Gastroesophageal sphincter (tissue), 4 donors: ENCODE results near the gene ZPBP2. TPM values are rescaled to one million over a fixed set of nuclear protein-coding genes. Genes with fewer than 3 reads are reported as not detected.

Source experiments
- ATAC-seq: fragments of 150-250 bp; one replicate; pipeline ENCODE4 v1.9.1; 2016; ENCODE audit warnings: mild to moderate bottlenecking, moderate library complexity
- H3K27ac ChIP-seq, 4 donors: fragments of 200-600 bp; sonication (generic) in 3 of 4; 1 replicate in 3 of 4; 2 replicates in 1 of 4; pipeline ENCODE4 v1.5.1; 2016 to 2019
- H3K27me3 ChIP-seq: fragments of 200-600 bp; sonication (generic); one replicate; pipeline ENCODE4 v1.5.1; 2019
- H3K36me3 ChIP-seq, 2 donors: fragments of 200-600 bp; sonication (generic); one replicate each; pipeline ENCODE4 v1.5.1; 2019; ENCODE audit warnings: control low read depth in 1 of 2
- H3K4me1 ChIP-seq, 3 donors: fragments of 200-600 bp; sonication (generic); 1 replicate in 2 of 3; 2 replicates in 1 of 3; pipeline ENCODE4 v1.5.1; 2016 to 2019; ENCODE audit warnings: control low read depth in 2 of 3
- H3K4me3 ChIP-seq, 2 donors: fragments of 200-600 bp; sonication (generic); one replicate each; pipeline ENCODE4 v1.5.1; 2019; ENCODE audit warnings: mild to moderate bottlenecking in 1 of 2, moderate library complexity in 1 of 2
- H3K9me3 ChIP-seq, 3 donors: fragments of 200-600 bp; sonication (generic); one replicate each; pipeline ENCODE4 v1.5.1; 2017 to 2019; ENCODE audit warnings: control low read depth in 2 of 3
- CTCF ChIP-seq, 4 experiments: fragments of 200-600 bp in 2 of 4; fragments of 450-650 bp in 2 of 4; sonication (generic) in 1 of 4; IDR thresholded peaks; one replicate each; pipeline ENCODE4 v1.5.1; 2017 to 2019; ENCODE audit warnings: antibody characterized with exemption in 4 of 4, mild to moderate bottlenecking in 2 of 4, moderate library complexity in 2 of 4
- EP300 ChIP-seq: sonication (generic); formaldehyde crosslinking; IDR thresholded peaks from one replicate; pipeline ENCODE4 v1.6.1; 2017; ENCODE audit warnings: antibody characterized with exemption, mild to moderate bottlenecking
- POLR2A ChIP-seq, 2 donors: fragments of 450-650 bp; IDR thresholded peaks; one replicate each; pipeline ENCODE4 v1.6.1; 2017; ENCODE audit warnings: antibody characterized with exemption in 2 of 2, mild to moderate bottlenecking in 2 of 2, moderate library complexity in 1 of 2
- POLR2AphosphoS5 ChIP-seq: sonication (generic); formaldehyde crosslinking; IDR thresholded peaks from one replicate; pipeline ENCODE4 v1.6.1; 2017; ENCODE audit warnings: antibody characterized with exemption
- WGBS, 2 donors: methylation state at CpG; one replicate each; pipeline ENCODE4 v1.1.5; 2018; ENCODE audit warnings: low coverage in 1 of 2; 5-methylcytosine and 5-hydroxymethylcytosine counted together
- total RNA-seq, 4 donors: library from RNA; depleted of rRNA; stranded (reverse); fragments of >200 nt; gene quantifications; one replicate each; pipeline ENCODE4 v1.1.0, GENCODE V29; 2016

Gene ZPBP2
- total RNA-seq, 4 donors from 2014 or later, result not detected

GRCh38 chr17:39834017-39834416 is 34.0 kb upstream of the ZPBP2 start:
- Histone ChIP-seq H3K4me1 (no peaks in the 10 kb centered on the region), H3K36me3 (no peaks in the 10 kb centered on the region), H3K27me3 (peaks cover 24% of the 10 kb centered on the region), H3K4me3 (no peak overlapping the region), H3K27ac (no peak overlapping the region), H3K9me3 (peaks cover 0 to 50% (median 0%) of the 10 kb centered on the region in 3 donors)
- ATAC-seq, result no peak
- no peak for TF ChIP-seq CTCF (IDR thresholded peaks at IDR 0.05)
- TF ChIP-seq EP300, result no peak
- TF ChIP-seq POLR2A (IDR thresholded peaks at IDR 0.05), result no peak
- TF ChIP-seq POLR2AphosphoS5, result no peak

- Histone ChIP-seq H3K36me3 (no peaks in the 10 kb centered on the region), H3K27ac (no peak overlapping the region), H3K27me3 (peaks cover 25% of the 10 kb centered on the region), H3K4me1 (no peaks in the 10 kb centered on the region), H3K9me3 (peaks cover 0 to 53% (median 0%) of the 10 kb centered on the region in 3 donors), H3K4me3 (no peak overlapping the region)
- TF ChIP-seq CTCF (IDR thresholded peaks at IDR 0.05), result no peak
- no peak for TF ChIP-seq EP300
- no peak for TF ChIP-seq POLR2AphosphoS5
- TF ChIP-seq POLR2A (IDR thresholded peaks at IDR 0.05), result no peak
- no peak for ATAC-seq
- WGBS, 2 donors, result 80% methylated on average over 1 of the region's 17 CpGs; no CpG with 5 or more reads in 1 of the 2 donors
Measured at GRCh38 chr17:39835038-39835786, 32.8 kb upstream of the ZPBP2 start.

DNA sequence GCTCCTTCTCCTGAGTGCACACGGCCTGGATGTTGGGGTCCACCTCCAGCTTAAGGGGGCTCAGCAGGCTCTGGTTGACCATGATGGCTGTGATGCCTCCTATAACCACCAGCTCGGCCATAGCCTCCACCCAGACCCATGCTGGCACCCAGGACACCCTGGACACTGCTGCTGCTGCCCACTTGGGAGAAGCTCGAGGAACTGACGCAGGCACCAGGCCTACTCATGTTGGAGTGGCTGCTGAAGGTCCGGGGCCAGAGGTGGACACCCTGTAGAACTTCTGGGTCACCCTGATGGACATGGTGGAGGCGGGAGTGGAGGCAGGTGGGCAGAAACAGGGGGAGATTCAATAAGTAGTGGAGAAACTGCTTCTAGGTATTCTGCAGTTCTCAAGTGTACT is 31.9 kb upstream of the ZPBP2 start:
- WGBS, 2 donors, result 83 to 90% methylated on average over 1 of the region's 6 CpGs
- TF ChIP-seq CTCF (IDR thresholded peaks at IDR 0.05) (no peak), EP300 (no peak), POLR2A (IDR thresholded peaks at IDR 0.05) (no peak), POLR2AphosphoS5 (no peak)
- H3K27me3 ChIP-seq, result peaks cover 34% of the 10 kb centered on the region
- no peak for ATAC-seq
- no peaks in the 10 kb centered on the region for H3K4me1 ChIP-seq
- peaks cover 0 to 53% (median 0%) of the 10 kb centered on the region in 3 donors for H3K9me3 ChIP-seq
- H3K4me3 ChIP-seq, result no peak overlapping the region
- H3K36me3 ChIP-seq, result no peaks in the 10 kb centered on the region
- no peak overlapping the region for H3K27ac ChIP-seq

DNA sequence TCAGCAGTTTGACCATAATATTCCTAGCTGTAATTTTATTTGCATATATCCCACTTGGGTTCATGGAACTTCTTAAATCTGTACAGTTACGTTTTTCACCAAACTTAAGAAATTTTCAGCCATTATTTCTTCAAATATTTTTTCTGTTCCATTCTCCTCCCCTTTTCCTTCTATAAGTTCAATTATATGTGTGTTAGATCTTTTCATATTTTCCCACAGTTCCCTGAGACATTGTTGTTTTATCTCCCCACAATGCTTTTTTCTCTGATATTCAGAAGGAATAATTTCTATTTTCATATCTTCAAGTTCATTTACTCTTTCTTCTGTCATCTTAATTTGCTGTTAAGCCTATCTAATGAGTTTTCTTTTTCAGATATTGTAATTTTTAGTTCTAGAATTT is 29.9 kb upstream of the ZPBP2 start:
- H3K27me3 ChIP-seq, result peaks cover 52% of the 10 kb centered on the region
- no peak overlapping the region for H3K4me3 ChIP-seq
- H3K4me1 ChIP-seq, result no peaks in the 10 kb centered on the region
- H3K27ac ChIP-seq, result no peak overlapping the region
- no peak for TF ChIP-seq CTCF (IDR thresholded peaks at IDR 0.05)
- no peak for TF ChIP-seq POLR2AphosphoS5
- no peak for ATAC-seq
- 57% methylated on average over 1 of the region's 1 CpG; no CpG with 5 or more reads in 1 of the 2 donors for WGBS, 2 donors
- H3K9me3 ChIP-seq, result peaks cover 0 to 53% (median 0%) of the 10 kb centered on the region in 3 donors
- H3K36me3 ChIP-seq, result no peaks in the 10 kb centered on the region

GRCh38 chr17:39838784-39839183 is 29.2 kb upstream of the ZPBP2 start:
- H3K4me1 ChIP-seq, result no peaks in the 10 kb centered on the region
- no peak for TF ChIP-seq CTCF (IDR thresholded peaks at IDR 0.05)
- TF ChIP-seq POLR2A (IDR thresholded peaks at IDR 0.05), result no peak
- no peak for TF ChIP-seq EP300
- TF ChIP-seq POLR2AphosphoS5, result no peak
- peaks cover 52% of the 10 kb centered on the region for H3K27me3 ChIP-seq
- no peak for ATAC-seq
- 86% methylated on average over 1 of the region's 1 CpG for WGBS, 2 donors
- H3K36me3 ChIP-seq, result no peaks in the 10 kb centered on the region
- peaks cover 0 to 52% (median 0%) of the 10 kb centered on the region in 3 donors for H3K9me3 ChIP-seq
- H3K4me3 ChIP-seq, result no peak overlapping the region
- no peak overlapping the region for H3K27ac ChIP-seq
